Inflammatory macrophage treated with lipopolysaccharide for 4 hours (primary cell): ENCODE data around the gene OR4D9.
"Not testable (repeated sequence)": the region's sequence is repeated elsewhere in the genome, so short reads cannot be mapped to it uniquely, and the experiment has no call there.

ENCODE experiments used
- DNase-seq: peaks from one replicate; pipeline ENCODE4 v3.0.0-alpha.2; 2020

OR4D9 gene

GRCh38 chr11:59510941-59511589, at the start of gene OR4D9:
OR4D9 (plus strand) TSS chr11:59511539; CDS start chr11:59514913, 3,374 bp downstream.
- peak; percentile 79 for DNase-seq

GRCh38 chr11:59463190-59463641, 48.1 kb upstream of the OR4D9 start:
- no peak for DNase-seq

- no peak for DNase-seq
These were observed 38.3 kb upstream of the OR4D9 start, which contains the start of gene OR4D10 for GRCh38 chr11:59473015-59473414. OR4D10 (plus strand) TSS chr11:59473315; CDS start chr11:59477430, 4,115 bp downstream.

GRCh38 chr11:59475176-59475575, 36.2 kb upstream of the OR4D9 start:
- DNase-seq, result no peak

GRCh38 chr11:59479906-59480305, 31.4 kb upstream of the OR4D9 start:
- peak; percentile 63 for DNase-seq

- DNase-seq, result no peak
These were observed 31.0 kb upstream of the OR4D9 start for GRCh38 chr11:59480359-59480758.

- DNase-seq, result no peak
These were observed 9.4 kb upstream of the OR4D9 start for GRCh38 chr11:59501931-59502330.

GRCh38 chr11:59503276-59503675, 8.1 kb upstream of the OR4D9 start, which contains the start of gene OR4D11:
OR4D11 (plus strand) TSS chr11:59503576; CDS start chr11:59503576, 0 bp downstream.
- DNase-seq, result no peak

- no peak for DNase-seq
These were observed 336 bp downstream of the OR4D9 start for GRCh38 chr11:59511675-59512074.

GRCh38 chr11:59520139-59520538, 8.8 kb downstream of the OR4D9 start:
- DNase-seq, result not testable (repeated sequence)

GRCh38 chr11:59520741-59521140, 9.4 kb downstream of the OR4D9 start:
- DNase-seq, result no peak

GRCh38 chr11:59523541-59523940, 12.2 kb downstream of the OR4D9 start:
- no peak for DNase-seq

- DNase-seq, result no peak
These were observed 17.4 kb downstream of the OR4D9 start for GRCh38 chr11:59528711-59529110.

GRCh38 chr11:59532620-59533019, 21.3 kb downstream of the OR4D9 start:
- no peak for DNase-seq

- no peak for DNase-seq
These were observed 23.3 kb downstream of the OR4D9 start for GRCh38 chr11:59534676-59535075.

GRCh38 chr11:59542142-59542810, 30.9 kb downstream of the OR4D9 start:
- DNase-seq, result no peak

GRCh38 chr11:59543713-59544112, 32.4 kb downstream of the OR4D9 start:
- DNase-seq, result not testable (repeated sequence)

- no peak for DNase-seq
These were observed 33.5 kb downstream of the OR4D9 start for GRCh38 chr11:59544869-59545178.

GRCh38 chr11:59545179-59546020, 34.1 kb downstream of the OR4D9 start:
- DNase-seq, result peak; percentile 42

- peak; percentile 49 for DNase-seq
These were observed 36.4 kb downstream of the OR4D9 start for GRCh38 chr11:59547605-59548308.

GRCh38 chr11:59548309-59548656, 36.9 kb downstream of the OR4D9 start:
- no peak for DNase-seq

GRCh38 chr11:59550368-59550841, 39.1 kb downstream of the OR4D9 start:
- DNase-seq, result peak; percentile 76
